ENCODE measurements around the gene DPP4.

GRCh38 chr2:162056796-162057399 lies 17.1 kb downstream of the DPP4 start:
- TF ChIP-seq KLF9 (CRISPR knock-in tag; IDR thresholded peaks at IDR 0.05; ENCODE audit: low read depth) = no peak
- TF ChIP-seq HDAC2 (CRISPR knock-in tag; IDR thresholded peaks at IDR 0.05) = no peak
- no peak for TF ChIP-seq NFIC (IDR thresholded peaks at IDR 0.05; ENCODE audit: low read length)
- TF ChIP-seq ZNF142 (CRISPR knock-in tag; IDR thresholded peaks at IDR 0.05) = no peak
- no peak for TF ChIP-seq POLR2AphosphoS5 (IDR thresholded peaks at IDR 0.05; ENCODE audit: low read depth, low read length)
- no peak for TF ChIP-seq MXD4 (CRISPR knock-in tag; IDR thresholded peaks at IDR 0.05)
- no peak for TF ChIP-seq ZNF281 (CRISPR knock-in tag; IDR thresholded peaks at IDR 0.05; ENCODE audit: borderline replicate concordance)
- TF ChIP-seq, protein P1, sequence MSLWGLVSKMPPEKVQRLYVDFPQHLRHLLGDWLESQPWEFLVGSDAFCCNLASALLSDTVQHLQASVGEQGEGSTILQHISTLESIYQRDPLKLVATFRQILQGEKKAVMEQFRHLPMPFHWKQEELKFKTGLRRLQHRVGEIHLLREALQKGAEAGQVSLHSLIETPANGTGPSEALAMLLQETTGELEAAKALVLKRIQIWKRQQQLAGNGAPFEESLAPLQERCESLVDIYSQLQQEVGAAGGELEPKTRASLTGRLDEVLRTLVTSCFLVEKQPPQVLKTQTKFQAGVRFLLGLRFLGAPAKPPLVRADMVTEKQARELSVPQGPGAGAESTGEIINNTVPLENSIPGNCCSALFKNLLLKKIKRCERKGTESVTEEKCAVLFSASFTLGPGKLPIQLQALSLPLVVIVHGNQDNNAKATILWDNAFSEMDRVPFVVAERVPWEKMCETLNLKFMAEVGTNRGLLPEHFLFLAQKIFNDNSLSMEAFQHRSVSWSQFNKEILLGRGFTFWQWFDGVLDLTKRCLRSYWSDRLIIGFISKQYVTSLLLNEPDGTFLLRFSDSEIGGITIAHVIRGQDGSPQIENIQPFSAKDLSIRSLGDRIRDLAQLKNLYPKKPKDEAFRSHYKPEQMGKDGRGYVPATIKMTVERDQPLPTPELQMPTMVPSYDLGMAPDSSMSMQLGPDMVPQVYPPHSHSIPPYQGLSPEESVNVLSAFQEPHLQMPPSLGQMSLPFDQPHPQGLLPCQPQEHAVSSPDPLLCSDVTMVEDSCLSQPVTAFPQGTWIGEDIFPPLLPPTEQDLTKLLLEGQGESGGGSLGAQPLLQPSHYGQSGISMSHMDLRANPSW (CRISPR knock-in tag; IDR thresholded peaks at IDR 0.05; ENCODE audit: borderline replicate concordance) = no peak
- TF ChIP-seq CHD2 (IDR thresholded peaks at IDR 0.05; ENCODE audit: low read depth, low read length) = no peak
- TF ChIP-seq EZH2 (conservative IDR thresholded peaks at IDR 0.05; ENCODE audit: low read depth, low read length) = no peak
